HG03378 (cell line): ENCODE data around the gene SNX20.

Source experiments
- ATAC-seq: cut with Tn5 transposase; IDR thresholded peaks from one replicate; pipeline ENCODE4 v1.9.1; 2021; ENCODE audit warnings: mild to moderate bottlenecking, moderate library complexity; ENCODE audit not compliant: unreplicated experiment

SNX20 gene

GRCh38 chr16:50681021-50681885, at the start of gene SNX20:
Gene SNX20 (minus strand): TSS chr16:50681312. CDS start chr16:50677526, 3,786 bp downstream.
- ATAC-seq = peak; percentile 52

GRCh38 chr16:50724306-50724705, 43.2 kb upstream of the SNX20 start:
- no peak for ATAC-seq

GRCh38 chr16:50722960-50723359, 41.8 kb upstream of the SNX20 start:
- no peak for ATAC-seq

- ATAC-seq = no peak
Measured at GRCh38 chr16:50722405-50722737, 41.3 kb upstream of the SNX20 start.

- no peak for ATAC-seq
Measured at GRCh38 chr16:50721549-50722404, 40.7 kb upstream of the SNX20 start.

- ATAC-seq = no peak
Measured at GRCh38 chr16:50719401-50720337, 38.6 kb upstream of the SNX20 start.

GRCh38 chr16:50718761-50719400, 37.8 kb upstream of the SNX20 start:
- no peak for ATAC-seq

- ATAC-seq = no peak
Measured at GRCh38 chr16:50718061-50718760, 37.1 kb upstream of the SNX20 start.

GRCh38 chr16:50717494-50717893, 36.4 kb upstream of the SNX20 start:
- ATAC-seq = no peak

- ATAC-seq = no peak
Measured at GRCh38 chr16:50717091-50717490, 36.0 kb upstream of the SNX20 start.

- ATAC-seq = no peak
Measured at GRCh38 chr16:50712956-50713355, 31.8 kb upstream of the SNX20 start.

GRCh38 chr16:50712560-50712898, 31.4 kb upstream of the SNX20 start:
- ATAC-seq = no peak

- ATAC-seq = no peak
Measured at GRCh38 chr16:50711862-50712559, 30.9 kb upstream of the SNX20 start.

- ATAC-seq = no peak
Measured at GRCh38 chr16:50711040-50711439, 29.9 kb upstream of the SNX20 start.

- ATAC-seq = no peak
Measured at GRCh38 chr16:50709980-50710379, 28.9 kb upstream of the SNX20 start.

- peak; percentile 59 for ATAC-seq
Measured at GRCh38 chr16:50709061-50709684, 28.1 kb upstream of the SNX20 start.

GRCh38 chr16:50708373-50709060, 27.4 kb upstream of the SNX20 start:
- ATAC-seq = no peak

- no peak for ATAC-seq
Measured at GRCh38 chr16:50706250-50706649, 25.1 kb upstream of the SNX20 start.
